IMR-90 (cell line): ENCODE measurements around the gene DYRK1B. TPM values are rescaled to one million over a fixed set of nuclear protein-coding genes. Genes with fewer than 3 reads are reported as not detected.

Experiments used
- ATAC-seq: fragments of 200-7000 bp; cut with Tn5 transposase; 2 replicates; pipeline ENCODE4 v1.9.1; 2020; ENCODE audit warnings: low read depth, mild to moderate bottlenecking, moderate library complexity
- BruUV-seq: library from RNA; stranded (reverse); fragments of 400-500 nt; replicated peaks from 2 replicates; lab custom pipeline; 2021; lab: Mats Ljungman, UMichigan
- CTCF ChIA-PET: fragments of 300-600 bp; formaldehyde crosslinking; extraction: SDS; loops from one replicate; lab custom pipeline; 2021; ENCODE audit warnings: antibody characterized with exemption; lab: Yijun Ruan, JAX
- POLR2A ChIA-PET: fragments of 300-600 bp; sonication (Branson Sonifier 250); formaldehyde crosslinking; loops from one replicate; lab custom pipeline; 2022; ENCODE audit warnings: antibody characterized with exemption; ENCODE audit not compliant: unreplicated experiment; lab: Charles Lee
- DNase-seq: peaks from one replicate; pipeline ENCODE4 v3.0.0; 2013
- H2AFZ ChIP-seq: replicated peaks from 2 replicates; pipeline ENCODE3; 2013; ENCODE audit warnings: low read length, mild to moderate bottlenecking; ENCODE audit not compliant: poor library complexity
- H2AK5ac ChIP-seq: 2 replicates; pipeline ENCODE4 v1.6.1; 2013; ENCODE audit warnings: low read depth, low read length, inconsistent platforms
- H2AK9ac ChIP-seq: replicated peaks from 2 replicates; pipeline ENCODE3; 2013; ENCODE audit warnings: mild to moderate bottlenecking, low read depth, low read length, moderate library complexity; ENCODE audit not compliant: poor library complexity
- H2BK120ac ChIP-seq: 2 replicates; pipeline ENCODE4 v1.6.1; 2013; ENCODE audit warnings: low read depth, low read length, inconsistent platforms
- H2BK15ac ChIP-seq: 3 replicates; pipeline ENCODE4 v1.6.1; 2013; ENCODE audit warnings: low read depth, low read length, inconsistent platforms
- H2BK20ac ChIP-seq: 2 replicates; pipeline ENCODE4 v1.6.1; 2013; ENCODE audit warnings: low read depth, mild to moderate bottlenecking, inconsistent platforms, low read length, moderate library complexity
- H2BK5ac ChIP-seq: 2 replicates; pipeline ENCODE4 v1.6.1; 2013; ENCODE audit warnings: mild to moderate bottlenecking, low read depth, low read length, inconsistent platforms; ENCODE audit not compliant: poor library complexity, severe bottlenecking
- H3K14ac ChIP-seq: replicated peaks from 2 replicates; pipeline ENCODE4 v1.6.1; 2013; ENCODE audit warnings: low read depth, low read length, inconsistent platforms
- H3K18ac ChIP-seq: 2 replicates; pipeline ENCODE4 v1.6.1; 2013; ENCODE audit warnings: low read depth, low read length, control low read depth
- H3K23ac ChIP-seq: 2 replicates; pipeline ENCODE4 v1.6.1; 2013; ENCODE audit warnings: low read depth, low read length, inconsistent platforms
- H3K27ac ChIP-seq: 2 replicates; pipeline ENCODE4 v1.5.1; 2013; ENCODE audit warnings: mild to moderate bottlenecking, control low read depth, low read length; ENCODE audit not compliant: insufficient read depth
- H3K27me3 ChIP-seq: 2 replicates; pipeline ENCODE4 v1.6.1; 2013; ENCODE audit warnings: low read length; ENCODE audit not compliant: control insufficient read depth, insufficient read depth
- H3K36me3 ChIP-seq: 2 replicates; pipeline ENCODE4 v1.6.1; 2013; ENCODE audit warnings: low read length, mixed read lengths; ENCODE audit not compliant: control insufficient read depth, insufficient read depth
- H3K4ac ChIP-seq: 2 replicates; pipeline ENCODE4 v1.6.1; 2013; ENCODE audit warnings: low read depth, low read length, inconsistent platforms
- H3K4me1 ChIP-seq: 2 replicates; pipeline ENCODE4 v1.6.1; 2013; ENCODE audit warnings: low read length, mixed read lengths; ENCODE audit not compliant: control insufficient read depth, insufficient read depth
- H3K4me2 ChIP-seq: 2 replicates; pipeline ENCODE4 v1.6.1; 2013; ENCODE audit warnings: low read depth, mild to moderate bottlenecking, control low read depth, low read length, moderate library complexity
- H3K4me3 ChIP-seq: 2 replicates; pipeline ENCODE4 v1.5.1; 2013; ENCODE audit warnings: low read depth, mild to moderate bottlenecking, control low read depth, low read length, moderate library complexity; ENCODE audit not compliant: insufficient read depth
- H3K56ac ChIP-seq: 2 replicates; pipeline ENCODE4 v1.6.1; 2013; ENCODE audit warnings: low read length, inconsistent platforms; ENCODE audit not compliant: insufficient read depth; ENCODE audit errors: extremely low read depth
- H3K79me1 ChIP-seq, 2 experiments: 2 replicates each; pipeline ENCODE4 v1.6.1; 2013; ENCODE audit warnings: low read length in 2 of 2, inconsistent platforms in 1 of 2, low read depth in 1 of 2
- H3K9ac ChIP-seq: 2 replicates; pipeline ENCODE4 v1.6.1; 2013; ENCODE audit warnings: low read depth, low read length, control low read depth
- H3K9me1 ChIP-seq: 2 replicates; pipeline ENCODE4 v1.6.1; 2013; ENCODE audit warnings: low read length, inconsistent platforms; ENCODE audit not compliant: insufficient read depth
- H3K9me3 ChIP-seq: 2 replicates; pipeline ENCODE4 v1.6.1; 2013; ENCODE audit warnings: low read length; ENCODE audit not compliant: control insufficient read depth, insufficient read depth
- H4K20me1 ChIP-seq: 2 replicates; pipeline ENCODE4 v1.6.1; 2013; ENCODE audit warnings: low read length, inconsistent platforms; ENCODE audit not compliant: insufficient read depth
- H4K5ac ChIP-seq: 2 replicates; pipeline ENCODE4 v1.6.1; 2013; ENCODE audit warnings: mild to moderate bottlenecking, low read depth, low read length, control low read depth
- H4K8ac ChIP-seq, 2 experiments: 2 replicates each; pipeline ENCODE4 v1.6.1; 2013; ENCODE audit warnings: low read depth in 2 of 2, low read length in 2 of 2, control low read depth in 1 of 2, inconsistent platforms in 1 of 2
- H4K91ac ChIP-seq: 2 replicates; pipeline ENCODE4 v1.6.1; 2013; ENCODE audit warnings: low read depth, low read length, inconsistent platforms; ENCODE audit not compliant: insufficient read depth
- BHLHE40 ChIP-seq: fragments of 150-350 bp; IDR thresholded peaks from 2 replicates; pipeline ENCODE4 v1.6.1; 2016; ENCODE audit warnings: mild to moderate bottlenecking, low read depth, low read length
- CEBPB ChIP-seq: IDR thresholded peaks from 2 replicates; pipeline ENCODE4 v1.6.1; 2012; ENCODE audit warnings: low read depth, low read length, improper control_type of control experiment
- CHD1 ChIP-seq: IDR thresholded peaks from 2 replicates; pipeline ENCODE4 v1.6.1; 2012; ENCODE audit warnings: low read depth, low read length, improper control_type of control experiment
- FOS ChIP-seq: fragments of 150-350 bp; IDR thresholded peaks from 2 replicates; pipeline ENCODE4 v1.6.1; 2016; ENCODE audit warnings: low read depth, low read length
- MAFK ChIP-seq: IDR thresholded peaks from 2 replicates; pipeline ENCODE4 v1.6.1; 2012; ENCODE audit warnings: low read depth, low read length, improper control_type of control experiment
- MXI1 ChIP-seq: IDR thresholded peaks from 2 replicates; pipeline ENCODE4 v1.6.1; 2012; ENCODE audit warnings: low read depth, mild to moderate bottlenecking, low read length, moderate library complexity, borderline replicate concordance
- POLR2A ChIP-seq: IDR thresholded peaks from 2 replicates; pipeline ENCODE4 v1.6.1; 2012; ENCODE audit warnings: mild to moderate bottlenecking, low read depth, low read length
- RAD21 ChIP-seq: IDR thresholded peaks from 2 replicates; pipeline ENCODE4 v1.6.1; 2012; ENCODE audit warnings: low read length, improper control_type of control experiment
- RCOR1 ChIP-seq: IDR thresholded peaks from 2 replicates; pipeline ENCODE4 v1.6.1; 2012; ENCODE audit warnings: mild to moderate bottlenecking, low read length, improper control_type of control experiment; ENCODE audit not compliant: insufficient replicate concordance
- RFX5 ChIP-seq: IDR thresholded peaks from 2 replicates; pipeline ENCODE4 v1.8.0; 2012; ENCODE audit warnings: low read depth, mild to moderate bottlenecking, low read length, moderate library complexity
- SMC3 ChIP-seq: fragments of 150-350 bp; IDR thresholded peaks from 2 replicates; pipeline ENCODE4 v1.6.1; 2016; ENCODE audit warnings: low read depth, mild to moderate bottlenecking, antibody characterized with exemption, low read length, moderate library complexity
- WGBS, 2 experiments: methylation state at CpG; one replicate each; pipeline versions ENCODE4 v1.1.5 to v1.1.7; 2013; ENCODE audit warnings: missing lambda C conversion rate in 2 of 2; ENCODE audit not compliant: insufficient read length in 1 of 2; ENCODE audit errors: extremely low coverage in 2 of 2; 5-methylcytosine and 5-hydroxymethylcytosine counted together
- dilution Hi-C: fragments of 300-500 bp; cut with HindIII; formaldehyde crosslinking; loops from one replicate; pipeline ENCODE4 v1.14.3; 2018; ENCODE audit warnings: low sequenced_read_pairs; ENCODE audit not compliant: unreplicated experiment
- in situ Hi-C: fragments of 300-500 bp; cut with MboI; formaldehyde crosslinking; loops from 3 replicates; pipeline ENCODE4 v1.14.3; 2019; ENCODE audit warnings: low sequenced_read_pairs, inconsistent platforms, mixed read lengths
- intact Hi-C: fragments of 100-400 bp; cut with micrococcal nuclease; formaldehyde crosslinking; loops from 2 replicates; pipeline ENCODE4 v1.10.0; 2022
- polyA plus RNA-seq, 3 experiments: library from polyadenylated mRNA; depleted of rRNA; stranded (reverse); fragments of >200 nt; gene quantifications; 2 replicates each; pipeline ENCODE4 v1.2.3, GENCODE V29; 2012; ENCODE audit warnings: low replicate concordance in 1 of 3
- total RNA-seq: library from RNA; depleted of rRNA; stranded (reverse); fragments of >200 nt; gene quantifications from 2 replicates; pipeline ENCODE4 v1.2.3, GENCODE V29; 2012
- TF ChIP-seq, protein P1 (sequence below): fragments of 150-350 bp; IDR thresholded peaks from 2 replicates; pipeline ENCODE4 v1.6.1; 2016; ENCODE audit warnings: low read depth, mild to moderate bottlenecking, low read length, moderate library complexity, borderline replicate concordance
- TF ChIP-seq, protein P2 (sequence below): fragments of 150-350 bp; IDR thresholded peaks from 2 replicates; pipeline ENCODE4 v1.6.1; 2017; ENCODE audit warnings: mild to moderate bottlenecking, antibody characterized with exemption, low read length, low read depth
- TF ChIP-seq, protein P3 (sequence below): conservative IDR thresholded peaks from 2 replicates; pipeline ENCODE4 v1.5.1; 2012; ENCODE audit warnings: mild to moderate bottlenecking, low read depth, low read length, improper control_type of control experiment

DYRK1B gene
- total and polyA plus RNA-seq, 2 of the 4 experiments (the other 2 are of a cell fraction), result 2.7 to 11.4 TPM

DNA sequence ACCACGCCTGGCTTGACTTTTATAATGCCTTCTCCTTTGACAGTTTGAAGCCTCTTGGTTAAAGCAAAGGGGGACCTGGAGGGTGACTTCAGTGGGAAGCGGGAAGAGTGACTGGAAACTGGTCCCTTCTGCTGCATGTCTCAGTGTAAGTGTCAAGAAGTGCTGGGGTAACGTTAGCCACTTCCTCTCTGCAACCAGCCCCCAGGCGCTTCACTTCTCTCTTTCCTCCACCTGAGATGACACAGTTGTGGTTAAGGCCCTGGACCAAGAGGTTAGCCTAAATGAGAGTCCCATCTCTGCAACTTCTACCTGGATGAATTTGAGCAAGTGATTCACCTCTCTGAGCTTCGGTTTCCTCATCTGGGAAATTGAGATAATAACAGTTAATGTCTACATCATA, 39.0 kb downstream of the DYRK1B start:
- no peaks in the 10 kb centered on the region for H3K36me3 ChIP-seq
- H3K9me1 ChIP-seq, result no peaks in the 10 kb centered on the region
- DNase-seq, result no peak
- H2AK9ac ChIP-seq, result no peak overlapping the region
- no peak overlapping the region for H3K27ac ChIP-seq
- no peaks in the 10 kb centered on the region for H3K4me1 ChIP-seq
- no peak overlapping the region for H2AFZ ChIP-seq
- POLR2A ChIA-PET, result no interaction called here
- H3K56ac ChIP-seq, result no peak overlapping the region
- no peak overlapping the region for H3K23ac ChIP-seq
- no peak overlapping the region for H2AK5ac ChIP-seq
- H2BK5ac ChIP-seq, result no peak overlapping the region
- H2BK15ac ChIP-seq, result no peak overlapping the region
- H3K4me3 ChIP-seq, result no peak overlapping the region
- H3K79me1 ChIP-seq, result no peaks in the 10 kb centered on the region
- no CpG with 5 or more reads among the region's 5 CpGs for WGBS, 2 experiments
- ATAC-seq, result no peak
- H3K27me3 ChIP-seq, result peaks cover 5% of the 10 kb centered on the region
- no peaks in the 10 kb centered on the region for H3K9me3 ChIP-seq
- H3K4me2 ChIP-seq, result no peak overlapping the region
- H4K8ac ChIP-seq, result no peak overlapping the region
- in situ Hi-C loops (no loop called here), intact Hi-C loops (no loop called here), dilution Hi-C loops (no loop called here)
- H4K91ac ChIP-seq, result no peak overlapping the region
- no peak overlapping the region for H3K4ac ChIP-seq
- no peak overlapping the region for H4K5ac ChIP-seq
- H3K18ac ChIP-seq, result no peak overlapping the region
- CTCF ChIA-PET, result no interaction called here
- H3K9ac ChIP-seq, result no peak overlapping the region
- H4K20me1 ChIP-seq, result no peaks in the 10 kb centered on the region
- TF ChIP-seq, protein P1, sequence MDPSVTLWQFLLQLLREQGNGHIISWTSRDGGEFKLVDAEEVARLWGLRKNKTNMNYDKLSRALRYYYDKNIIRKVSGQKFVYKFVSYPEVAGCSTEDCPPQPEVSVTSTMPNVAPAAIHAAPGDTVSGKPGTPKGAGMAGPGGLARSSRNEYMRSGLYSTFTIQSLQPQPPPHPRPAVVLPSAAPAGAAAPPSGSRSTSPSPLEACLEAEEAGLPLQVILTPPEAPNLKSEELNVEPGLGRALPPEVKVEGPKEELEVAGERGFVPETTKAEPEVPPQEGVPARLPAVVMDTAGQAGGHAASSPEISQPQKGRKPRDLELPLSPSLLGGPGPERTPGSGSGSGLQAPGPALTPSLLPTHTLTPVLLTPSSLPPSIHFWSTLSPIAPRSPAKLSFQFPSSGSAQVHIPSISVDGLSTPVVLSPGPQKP, result no peak
- no peak for TF ChIP-seq BHLHE40
- no peak for TF ChIP-seq RFX5
- TF ChIP-seq MXI1, result no peak
- no peak for TF ChIP-seq SMC3
- TF ChIP-seq MAFK, result no peak
- TF ChIP-seq, protein P2, sequence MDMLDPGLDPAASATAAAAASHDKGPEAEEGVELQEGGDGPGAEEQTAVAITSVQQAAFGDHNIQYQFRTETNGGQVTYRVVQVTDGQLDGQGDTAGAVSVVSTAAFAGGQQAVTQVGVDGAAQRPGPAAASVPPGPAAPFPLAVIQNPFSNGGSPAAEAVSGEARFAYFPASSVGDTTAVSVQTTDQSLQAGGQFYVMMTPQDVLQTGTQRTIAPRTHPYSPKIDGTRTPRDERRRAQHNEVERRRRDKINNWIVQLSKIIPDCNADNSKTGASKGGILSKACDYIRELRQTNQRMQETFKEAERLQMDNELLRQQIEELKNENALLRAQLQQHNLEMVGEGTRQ, result no peak
- no peak for TF ChIP-seq CHD1
- TF ChIP-seq, protein P3, sequence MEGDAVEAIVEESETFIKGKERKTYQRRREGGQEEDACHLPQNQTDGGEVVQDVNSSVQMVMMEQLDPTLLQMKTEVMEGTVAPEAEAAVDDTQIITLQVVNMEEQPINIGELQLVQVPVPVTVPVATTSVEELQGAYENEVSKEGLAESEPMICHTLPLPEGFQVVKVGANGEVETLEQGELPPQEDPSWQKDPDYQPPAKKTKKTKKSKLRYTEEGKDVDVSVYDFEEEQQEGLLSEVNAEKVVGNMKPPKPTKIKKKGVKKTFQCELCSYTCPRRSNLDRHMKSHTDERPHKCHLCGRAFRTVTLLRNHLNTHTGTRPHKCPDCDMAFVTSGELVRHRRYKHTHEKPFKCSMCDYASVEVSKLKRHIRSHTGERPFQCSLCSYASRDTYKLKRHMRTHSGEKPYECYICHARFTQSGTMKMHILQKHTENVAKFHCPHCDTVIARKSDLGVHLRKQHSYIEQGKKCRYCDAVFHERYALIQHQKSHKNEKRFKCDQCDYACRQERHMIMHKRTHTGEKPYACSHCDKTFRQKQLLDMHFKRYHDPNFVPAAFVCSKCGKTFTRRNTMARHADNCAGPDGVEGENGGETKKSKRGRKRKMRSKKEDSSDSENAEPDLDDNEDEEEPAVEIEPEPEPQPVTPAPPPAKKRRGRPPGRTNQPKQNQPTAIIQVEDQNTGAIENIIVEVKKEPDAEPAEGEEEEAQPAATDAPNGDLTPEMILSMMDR, result no peak
- no peak for TF ChIP-seq RCOR1
- TF ChIP-seq POLR2A, result no peak
- TF ChIP-seq CEBPB, result no peak
- TF ChIP-seq RAD21, result no peak
- TF ChIP-seq FOS, result no peak
- no peak overlapping the region for H2BK120ac ChIP-seq
- no peak overlapping the region for H2BK20ac ChIP-seq
- no TSS peak for BruUV-seq
- H3K14ac ChIP-seq, result no peak overlapping the region
